GM21390 (cell line): ENCODE data around the gene METTL16.

Experiments
- ATAC-seq: cut with Tn5 transposase; IDR thresholded peaks from one replicate; pipeline ENCODE4 v1.9.1; 2021; ENCODE audit not compliant: unreplicated experiment

The METTL16 gene

DNA sequence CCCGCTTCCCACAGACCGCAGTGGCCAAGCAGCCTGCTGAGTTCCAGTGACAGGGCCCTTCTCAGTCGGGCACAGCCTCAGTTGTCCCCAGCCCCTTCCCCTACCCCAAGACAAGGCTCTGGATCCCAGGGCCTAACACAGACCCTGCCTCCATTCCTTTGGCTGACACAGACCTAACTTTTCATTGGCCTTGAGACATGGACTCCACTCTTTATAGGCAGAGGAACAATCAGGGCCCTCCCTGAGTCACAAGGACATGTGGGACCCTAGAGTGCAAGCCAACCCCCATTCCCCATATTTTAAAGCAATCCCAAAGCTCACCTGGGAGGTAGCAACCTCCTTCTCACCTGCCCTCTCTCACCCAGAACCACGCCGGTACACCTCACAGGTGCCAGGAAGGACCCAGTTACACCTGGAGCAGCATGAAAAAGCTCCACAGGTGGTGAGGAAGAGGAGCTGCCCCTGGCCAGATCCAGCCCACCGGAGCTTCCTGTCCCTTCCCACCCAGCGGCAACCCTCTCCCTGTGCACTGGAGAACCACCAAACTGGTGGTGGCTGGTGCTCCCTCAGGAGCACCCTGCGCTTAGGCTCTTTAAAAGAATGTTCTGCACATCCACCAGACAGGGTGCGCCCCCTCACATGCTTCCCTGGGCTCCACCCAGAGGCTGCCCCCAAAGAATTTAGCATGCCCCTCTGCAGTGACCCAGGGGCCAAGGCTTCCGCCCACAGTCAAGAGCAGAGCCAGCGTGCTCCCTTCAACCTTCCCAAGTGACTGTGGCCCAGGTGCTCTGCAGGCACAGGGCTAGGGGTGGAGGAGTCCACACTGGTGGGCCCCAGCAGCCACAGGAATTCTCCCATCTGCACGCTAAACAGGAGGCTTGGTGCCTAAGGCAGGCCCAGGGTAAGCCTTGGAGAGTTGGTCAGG lies 114.2 kb downstream of the METTL16 start:
- no peak for ATAC-seq

DNA sequence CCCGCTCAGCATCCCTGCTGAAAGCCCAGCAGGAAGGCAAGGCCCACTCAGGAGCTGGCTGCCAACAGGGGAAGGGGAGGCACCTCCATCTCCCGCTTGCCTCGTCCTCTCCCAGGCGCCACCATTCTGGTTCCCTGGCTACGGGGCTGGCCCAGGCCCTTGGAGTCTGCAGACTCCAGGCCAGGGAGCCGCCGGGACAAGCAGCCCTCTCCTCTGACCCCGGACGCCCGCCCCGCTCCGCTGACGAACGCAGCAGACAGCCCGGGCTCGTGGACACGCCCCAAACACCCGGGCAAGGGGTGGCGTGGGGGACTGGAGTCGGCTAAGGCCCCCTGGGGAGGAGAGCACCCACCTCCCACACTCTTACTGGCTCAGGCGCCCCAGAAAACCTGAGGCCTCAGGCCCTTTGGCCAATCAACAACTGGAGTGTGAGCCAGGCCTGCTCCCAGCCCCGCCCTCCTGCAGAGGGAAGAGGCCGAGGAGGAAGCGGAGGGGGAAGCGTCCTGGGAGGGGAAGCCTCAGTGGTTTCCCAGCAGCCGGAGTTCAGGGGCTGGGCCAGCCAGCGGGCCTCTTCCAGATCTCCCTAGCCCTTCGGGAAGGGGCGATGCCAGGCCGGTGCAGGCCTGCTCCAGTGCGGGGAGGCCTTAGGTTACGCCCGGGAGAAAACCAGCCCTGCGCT lies 115.0 kb downstream of the METTL16 start:
- ATAC-seq, result no peak

DNA sequence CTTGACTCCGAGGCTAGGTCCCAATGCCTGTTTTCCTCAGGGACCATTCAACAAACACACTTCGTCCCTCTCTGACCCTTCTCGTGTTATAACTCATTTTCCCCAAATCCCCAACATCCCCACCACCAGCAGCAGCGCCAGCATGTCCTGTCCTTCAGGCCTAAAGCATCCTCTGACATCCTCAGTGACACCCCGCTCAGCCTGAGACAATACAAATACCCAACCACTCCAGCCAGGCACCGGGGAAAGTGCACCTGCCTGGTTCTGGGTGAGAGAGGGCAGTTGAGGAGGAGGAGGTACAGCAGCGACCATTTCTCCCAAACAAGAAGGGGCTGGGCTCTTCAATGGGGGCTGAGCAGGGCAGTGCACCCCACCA lies 115.5 kb downstream of the METTL16 start:
- ATAC-seq, result no peak

DNA sequence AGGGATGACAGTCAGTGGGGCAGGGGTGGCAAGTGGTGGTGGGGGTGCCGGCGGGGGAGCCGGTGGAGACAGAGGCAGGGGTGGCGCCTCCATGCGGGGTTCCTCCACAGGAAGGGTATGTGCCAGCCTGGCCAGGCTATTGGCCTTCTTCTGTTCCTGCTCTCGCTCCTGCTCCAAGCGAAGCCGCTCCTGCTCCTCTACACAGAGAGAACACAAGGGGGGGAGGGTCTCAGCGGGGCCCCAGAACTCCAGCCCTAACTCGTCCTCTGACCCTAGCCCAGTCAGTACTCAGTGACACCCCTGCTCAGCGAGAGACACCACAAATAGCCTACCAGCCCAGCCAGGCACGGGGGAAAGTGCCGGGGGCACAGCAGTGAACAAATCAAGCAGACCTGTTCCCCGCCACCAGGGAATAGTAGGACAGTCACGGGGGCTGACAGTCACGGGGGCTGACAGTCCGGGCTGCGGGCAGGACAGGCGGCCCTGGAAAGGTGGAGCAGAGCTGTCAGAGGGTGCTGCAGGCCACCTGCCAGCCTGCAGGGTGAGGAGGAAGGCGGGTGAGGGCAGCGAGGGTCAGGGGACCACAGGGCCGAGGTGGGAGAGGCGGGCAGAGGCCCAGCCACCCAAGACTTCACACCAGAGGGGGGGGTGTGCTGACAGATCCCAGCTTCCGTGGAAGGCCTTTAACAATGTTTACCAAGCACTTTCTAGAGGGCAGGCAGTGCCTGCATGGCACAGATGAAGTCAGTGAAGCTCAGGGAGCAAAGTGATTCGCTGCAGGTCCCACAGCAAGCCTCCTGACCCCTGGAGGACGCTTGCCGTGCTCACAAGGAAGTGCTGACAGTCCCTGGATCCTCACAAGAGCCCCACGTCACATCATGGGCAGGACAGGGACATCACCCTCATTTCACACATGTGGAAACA lies 116.2 kb downstream of the METTL16 start:
- no peak for ATAC-seq

DNA sequence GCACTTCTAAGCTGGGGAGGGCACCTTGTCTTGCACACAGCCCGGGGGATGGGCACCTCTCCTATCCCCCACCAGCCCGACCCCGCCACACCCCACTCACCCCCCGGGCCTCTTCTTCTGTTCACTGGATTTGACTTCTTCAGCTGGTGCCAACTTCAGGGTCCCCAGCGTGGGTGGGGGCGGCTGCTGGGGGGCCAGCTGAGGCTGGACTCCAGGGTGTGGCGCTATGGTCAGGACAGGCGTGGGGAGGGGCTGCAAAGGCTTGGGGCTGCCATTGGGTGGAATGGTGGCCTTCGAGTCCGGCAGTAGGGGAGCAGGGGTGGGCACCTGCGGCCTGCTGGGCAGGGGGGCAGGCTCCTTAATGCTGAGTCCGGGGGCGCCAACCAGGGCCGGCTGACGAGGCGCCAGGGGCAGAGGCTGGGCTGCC lies 116.9 kb downstream of the METTL16 start:
- no peak for ATAC-seq

DNA sequence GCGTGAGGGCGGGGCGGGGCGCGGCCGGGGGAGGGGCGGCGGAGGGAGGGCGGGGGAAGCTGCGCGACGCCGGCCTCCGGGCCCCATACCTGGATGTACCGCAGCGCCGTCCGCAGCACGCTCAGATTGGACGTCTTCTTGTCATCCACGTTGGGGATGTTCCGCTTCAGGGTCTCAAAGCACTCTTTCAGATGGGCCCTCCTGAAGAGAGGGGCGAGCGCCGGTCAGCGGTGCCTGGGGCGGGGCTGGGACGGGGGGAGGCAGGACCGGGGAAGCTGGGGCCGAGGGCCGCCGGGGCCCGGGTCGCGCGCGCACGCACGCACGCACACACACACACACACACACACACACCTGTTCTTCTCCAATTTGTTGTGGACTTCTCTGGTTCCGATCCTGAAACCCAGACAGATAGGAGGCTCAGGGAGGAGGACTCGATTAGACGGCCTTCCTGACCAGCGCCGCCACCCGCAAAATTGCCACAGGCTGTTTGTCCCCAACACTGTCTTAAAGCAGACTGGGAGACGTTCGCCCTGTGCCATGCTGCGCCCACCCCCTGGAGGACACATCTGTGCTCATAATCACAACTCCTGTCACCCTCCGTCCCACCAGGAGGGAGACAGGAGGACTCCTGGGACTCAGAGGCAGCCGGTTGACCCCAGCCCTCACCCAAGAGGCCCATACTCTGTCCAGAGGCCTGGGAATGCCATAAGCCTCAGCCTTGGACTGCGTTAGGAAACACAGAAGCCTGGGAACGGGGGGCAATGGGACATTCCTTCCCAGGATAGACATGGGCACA lies 117.5 kb downstream of the METTL16 start:
- ATAC-seq, result no peak

DNA sequence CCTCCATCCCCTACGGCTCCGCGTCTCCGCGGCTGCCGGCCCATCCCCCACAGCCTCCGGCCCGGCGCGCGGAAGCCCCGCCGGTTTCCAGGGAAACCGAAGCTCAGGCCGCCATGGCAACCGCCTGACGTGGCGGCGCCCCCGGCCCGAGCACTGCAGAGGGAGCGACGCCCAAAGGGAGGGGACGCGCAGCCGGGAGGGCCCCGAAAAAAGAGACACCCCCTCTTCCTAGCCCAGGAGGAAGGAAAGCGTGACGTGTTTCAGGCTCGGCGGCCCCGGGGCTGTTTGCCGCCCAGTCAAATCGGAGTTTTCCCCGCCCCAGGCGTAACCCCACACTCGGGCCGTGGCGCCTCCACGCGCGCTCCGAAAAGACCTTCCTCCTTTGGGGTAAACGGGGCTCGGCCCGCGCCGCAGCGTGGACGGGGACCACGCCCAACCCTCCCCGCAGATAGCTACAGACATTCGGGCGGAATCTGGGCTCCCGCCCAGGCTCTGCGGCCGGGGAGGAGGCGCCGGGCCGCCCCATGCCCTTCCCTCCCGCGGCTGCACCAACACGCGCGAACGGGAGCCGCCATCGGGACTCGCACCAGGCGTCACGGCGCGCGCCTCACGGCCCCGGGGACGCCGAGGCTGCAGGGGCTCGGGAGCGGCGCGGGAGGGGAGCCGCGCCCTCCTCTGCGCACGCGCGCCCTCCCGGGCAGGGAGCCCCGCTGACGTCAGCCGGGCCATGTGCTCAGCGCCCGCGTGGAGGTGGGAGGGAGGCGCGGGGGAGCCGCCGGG lies 118.3 kb downstream of the METTL16 start:
- peak; percentile 32 for ATAC-seq

DNA sequence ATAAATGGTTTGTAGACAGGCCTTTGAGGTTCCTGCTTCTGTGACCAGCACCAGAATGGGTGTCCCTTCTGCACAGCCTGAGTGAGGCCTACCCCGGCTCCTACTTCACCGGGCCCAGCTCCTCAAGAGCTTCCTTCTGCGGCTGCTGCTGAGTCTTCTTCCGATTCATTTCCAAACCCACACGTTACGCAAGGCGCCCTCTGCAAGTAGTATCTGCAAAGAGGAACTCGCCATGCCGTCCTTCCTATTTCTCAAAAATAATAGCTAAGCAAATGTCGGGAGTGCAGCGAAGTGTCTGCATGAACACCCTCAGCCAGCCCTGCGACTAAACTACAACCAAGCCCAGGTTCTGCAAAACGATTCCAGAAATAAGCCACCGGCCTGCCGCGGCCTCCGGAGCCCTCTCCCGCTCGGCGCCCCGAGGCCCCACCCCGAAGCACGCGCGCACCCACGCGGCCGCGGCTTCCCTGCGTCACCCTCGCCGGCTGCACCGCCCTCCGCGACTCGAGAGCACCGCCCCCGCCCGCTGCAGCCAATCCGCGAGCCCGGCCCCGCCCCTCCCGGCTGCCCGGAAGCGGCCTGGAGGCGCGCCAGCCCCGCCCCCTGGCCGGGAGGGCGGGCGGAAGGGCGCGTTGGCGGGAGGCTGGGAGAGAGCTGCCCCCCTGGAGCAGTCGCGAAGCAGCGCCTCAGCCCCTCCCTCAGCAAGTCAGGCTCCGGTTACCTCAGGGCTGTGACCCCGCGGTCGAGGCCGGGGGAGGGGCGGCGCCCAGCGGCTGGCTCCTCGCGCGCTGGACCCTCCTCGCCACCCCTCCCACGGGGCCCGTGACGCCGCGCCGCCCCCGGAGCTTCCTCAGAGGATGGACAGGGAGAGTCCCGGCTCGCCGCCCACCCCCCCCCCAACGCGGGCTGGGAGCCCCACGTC lies 119.2 kb downstream of the METTL16 start:
- peak; percentile 40 for ATAC-seq

DNA sequence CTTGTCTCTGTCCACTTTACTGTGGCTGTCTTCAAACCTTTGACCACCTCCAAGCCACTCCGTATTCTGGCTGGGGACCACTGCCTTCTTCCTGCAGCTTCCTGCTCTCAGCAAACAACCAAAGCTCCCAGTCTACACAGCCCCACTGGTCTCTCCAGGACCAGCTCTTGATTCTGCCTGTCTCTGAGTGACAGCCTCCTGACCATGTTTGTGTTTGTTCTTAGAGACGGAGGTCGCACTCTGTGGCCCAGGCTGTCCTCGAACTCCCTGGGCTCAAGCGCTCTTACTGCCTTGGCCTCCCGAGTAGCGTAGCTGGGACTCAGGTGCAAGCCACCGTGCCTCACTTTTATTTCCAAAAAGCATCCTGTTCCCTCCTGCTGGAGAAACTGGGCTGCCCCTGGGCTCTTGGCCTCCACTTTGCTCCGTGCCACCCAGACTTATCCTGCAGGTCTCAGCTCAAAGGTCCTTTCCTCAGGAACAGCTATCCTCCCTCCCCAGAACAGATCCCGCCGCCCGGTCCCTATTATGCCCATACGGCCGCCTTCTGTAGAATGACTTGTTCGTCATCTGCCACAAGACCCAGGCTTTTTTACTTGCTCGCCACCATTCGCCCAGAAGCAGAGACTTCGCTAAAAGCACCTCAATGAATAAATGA lies 120.0 kb downstream of the METTL16 start:
- ATAC-seq, result no peak

DNA sequence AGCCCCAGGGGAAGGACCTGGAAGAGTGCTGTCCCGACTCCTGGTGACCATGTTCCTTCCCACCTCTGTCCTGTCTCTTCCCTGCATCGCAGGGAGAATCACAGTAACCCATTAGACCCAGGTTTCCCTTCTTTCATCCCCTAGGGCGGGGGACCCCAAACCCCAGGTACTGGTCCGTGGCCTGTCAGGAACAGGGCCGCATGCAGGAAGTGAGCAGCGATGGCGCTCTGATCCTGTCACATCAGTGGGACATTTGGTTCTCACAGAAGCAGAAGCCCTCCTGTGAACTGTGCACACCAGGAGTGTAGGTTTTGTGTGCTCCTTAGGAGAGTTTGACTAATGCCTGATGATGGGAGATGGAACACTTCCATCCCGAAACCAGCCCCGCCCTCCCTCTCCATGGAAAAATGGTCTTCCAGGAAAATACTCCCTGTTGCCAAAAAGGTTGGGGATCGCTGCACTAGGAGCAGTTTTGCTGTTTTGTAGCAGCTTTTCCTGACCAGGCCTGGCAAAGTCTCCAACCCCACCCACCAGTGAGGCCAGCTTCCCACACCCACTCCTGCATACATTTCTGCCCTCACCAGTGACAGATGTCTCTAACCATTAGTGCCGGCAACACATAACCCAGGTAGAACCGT lies 121.4 kb downstream of the METTL16 start:
- ATAC-seq, result no peak

DNA sequence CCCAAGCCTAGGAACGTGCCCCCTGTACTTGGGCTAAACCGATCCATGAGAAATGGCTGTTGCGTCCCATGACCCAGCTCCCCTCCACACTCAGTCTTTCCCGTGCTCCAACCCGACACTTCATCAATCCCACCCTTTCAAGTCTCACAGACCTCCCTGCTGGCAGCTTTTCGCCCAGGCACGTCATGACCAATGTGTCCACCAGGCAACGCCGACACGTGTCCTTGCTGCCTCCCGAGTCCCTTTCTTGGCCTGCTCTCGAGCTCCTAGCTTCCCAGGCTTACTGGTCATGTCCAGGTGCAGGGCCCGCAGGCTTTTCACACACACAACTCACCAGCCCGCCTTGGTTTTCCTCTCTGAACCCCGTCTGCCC lies 123.0 kb downstream of the METTL16 start:
- ATAC-seq, result no peak

DNA sequence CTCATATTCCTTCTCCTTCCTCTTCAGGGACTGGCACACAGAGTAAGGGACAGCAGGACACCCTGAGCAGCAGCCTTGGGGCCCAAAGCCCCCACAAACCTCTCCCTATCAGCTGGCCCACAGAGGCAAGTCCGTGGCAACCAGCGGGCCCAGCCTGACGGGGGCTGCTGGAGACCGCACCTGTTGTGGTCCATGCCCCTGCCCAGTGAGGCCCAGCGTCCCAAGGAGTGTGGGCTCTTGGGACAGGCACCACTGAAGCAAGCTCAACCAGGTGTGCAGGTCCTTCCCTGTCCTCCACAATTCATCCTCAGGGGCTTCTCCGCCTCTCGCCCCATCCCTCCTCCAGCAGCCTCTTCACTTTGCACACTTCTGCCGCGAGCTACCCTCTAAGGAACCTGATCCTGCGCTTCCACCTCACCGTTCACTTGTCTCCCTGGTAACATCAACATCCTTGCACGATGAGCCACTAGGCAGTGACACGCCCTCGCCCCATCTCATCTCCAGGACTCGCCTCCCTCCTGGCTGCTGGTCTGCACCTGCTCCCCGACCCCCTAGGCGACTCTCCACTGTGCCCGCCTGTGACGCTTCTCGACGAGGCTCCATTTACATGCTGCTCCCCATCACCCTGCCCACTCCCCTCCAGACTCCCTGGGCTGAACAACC lies 123.5 kb downstream of the METTL16 start:
- no peak for ATAC-seq

DNA sequence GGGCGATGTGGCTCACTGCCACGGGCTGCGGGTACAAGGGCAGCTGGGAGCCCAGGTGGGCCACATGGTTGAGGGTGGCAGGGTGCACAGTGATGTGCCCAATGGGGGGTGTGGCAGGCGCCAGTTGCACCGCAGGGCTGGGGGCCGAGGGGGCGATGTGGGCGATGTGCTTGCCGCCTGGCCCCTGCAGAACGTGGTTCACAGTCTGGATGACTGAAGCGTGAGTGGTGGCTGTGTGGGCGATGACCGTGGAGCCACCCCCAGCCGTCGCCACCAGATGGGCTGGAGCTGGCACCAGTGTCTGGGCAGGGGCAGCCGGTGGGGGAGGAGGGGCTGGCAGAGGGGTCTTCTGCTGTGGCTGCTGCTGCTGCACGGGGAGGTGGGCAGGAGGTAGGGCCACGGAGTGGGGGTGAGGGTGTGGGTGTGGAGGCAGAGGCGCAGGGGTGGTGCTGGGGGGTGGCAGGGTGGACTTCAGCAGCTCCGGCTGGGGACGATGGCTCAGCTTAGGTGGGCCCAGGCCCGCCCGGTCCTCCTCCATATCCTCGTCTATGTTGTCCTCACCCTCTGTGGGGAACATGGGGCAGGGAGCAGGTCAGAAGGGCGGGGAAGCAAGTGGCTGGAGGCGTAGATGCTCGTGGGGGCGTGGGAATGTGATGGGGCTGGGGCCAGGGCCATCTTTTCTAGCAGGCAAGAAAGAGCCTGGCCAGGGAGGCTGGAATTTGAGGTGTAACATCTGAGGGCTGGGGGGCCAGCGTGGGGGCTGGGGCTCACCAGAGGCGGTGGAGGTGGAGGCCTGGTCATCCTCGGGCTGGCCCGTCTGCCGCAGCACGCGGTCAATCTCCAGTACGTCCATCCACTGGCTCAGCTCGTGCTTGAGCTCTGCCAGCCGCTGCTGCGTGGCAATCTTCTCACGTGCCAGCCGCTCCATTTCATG lies 124.3 kb downstream of the METTL16 start:
- no peak for ATAC-seq

DNA sequence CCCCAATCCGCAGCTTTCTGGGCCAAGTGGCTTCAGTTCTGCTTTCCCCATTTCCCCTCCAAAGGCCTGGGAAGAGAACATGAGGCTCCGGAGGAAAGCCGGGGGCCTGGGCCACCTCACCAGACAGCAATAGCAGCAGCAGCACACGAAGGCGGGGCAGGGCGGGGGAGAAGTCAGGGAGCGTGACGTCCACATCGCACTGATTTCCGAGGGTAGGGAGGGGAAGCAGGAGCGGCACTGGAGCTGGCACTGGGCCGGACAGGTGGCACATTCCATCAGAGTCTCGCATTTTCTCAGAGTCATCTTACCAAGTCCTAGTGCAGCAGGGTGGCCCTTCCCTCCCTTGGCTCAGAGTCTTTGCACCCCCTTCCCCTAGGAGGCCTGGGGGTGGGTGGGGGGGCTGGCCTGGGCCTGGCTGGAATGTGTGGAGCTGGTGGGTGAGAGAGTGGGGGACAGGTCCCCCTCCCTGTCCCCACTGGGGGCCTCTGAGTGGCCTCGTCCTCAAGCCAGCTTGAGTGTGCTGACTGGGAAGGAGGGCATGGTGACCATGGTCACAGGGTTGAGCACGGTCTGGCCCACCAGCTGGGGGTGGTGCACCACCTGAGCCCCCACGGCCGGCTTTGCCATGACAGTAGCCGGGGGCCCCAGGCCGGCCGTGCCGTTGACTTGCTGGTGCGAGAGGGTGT lies 125.1 kb downstream of the METTL16 start:
- no peak for ATAC-seq
